Heart left ventricle (tissue), 13 donors: ENCODE measurements around the gene COL28A1.

Experiments
- POLR2A ChIP-seq, 2 donors: fragments of 450-650 bp; IDR thresholded peaks; one replicate each; pipeline ENCODE4 v1.6.1; 2017; ENCODE audit warnings: antibody characterized with exemption in 2 of 2, mild to moderate bottlenecking in 2 of 2, moderate library complexity in 2 of 2
- TF ChIP-seq, protein P1 (sequence below), 12 donors: fragments of 200-600 bp; sonication (generic) in 4 of 12; IDR thresholded peaks; one replicate each; pipeline versions ENCODE4 v1.5.0 to v1.8.0; 2018 to 2022; ENCODE audit warnings: antibody characterized with exemption in 12 of 12, mild to moderate bottlenecking in 5 of 12
- donor health status: ischemic (EF 13 %, LVEDD 7.1; RV severe dilation, severe dysfunction).
- donor health status: DM: no; HTN: yes; CAD: no.
- donor health status: DM: no; HTN: no; CAD: no.
- donor health status: ischemic (EF 25% LVEDD 6.9; RV normal size, moderate dysfunction).
- donor health status: ischemic (EF 25% LVEDD 5.7; RV mildly dilated, moderate dysfunction).
- donor health status: ischemic (EF 35%, LVEDD 5.7; RV mildly dilated, moderate dysfunction).
- donor health status: nonischemic (EF 11% LVEDD 7.7; RV severe dilation, severe dysfunction).
- donor health status: DM: yes; HTN: yes; CAD: no.
- donor health status: PGD.
- donor health status: ischemic (EF 29% LVEDD 5.4; RV normal size, mild dysfunction).
- donor health status: nonischemic (EF 23%, LVEDD 6.1; RV moderate dilation, normal function).

DNA sequence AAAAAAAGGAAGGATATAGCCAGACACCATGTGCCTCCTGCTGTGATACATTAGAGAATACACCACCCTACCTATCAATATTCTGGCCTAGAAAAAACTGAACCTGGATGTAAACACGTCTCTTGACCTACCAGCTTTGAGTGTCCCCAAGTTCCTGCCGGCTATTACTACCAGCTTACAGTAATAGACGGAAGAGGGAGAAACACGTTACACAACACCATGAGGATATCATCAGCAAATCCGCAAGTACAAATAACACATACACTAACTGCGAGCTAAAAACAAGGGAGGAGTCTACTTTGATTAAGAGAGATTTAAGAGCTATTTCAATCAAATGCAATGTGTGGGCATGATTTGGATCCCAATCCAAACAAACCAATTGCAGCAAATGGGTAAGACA is 113.0 kb downstream of the COL28A1 start:
- TF ChIP-seq, protein P1, sequence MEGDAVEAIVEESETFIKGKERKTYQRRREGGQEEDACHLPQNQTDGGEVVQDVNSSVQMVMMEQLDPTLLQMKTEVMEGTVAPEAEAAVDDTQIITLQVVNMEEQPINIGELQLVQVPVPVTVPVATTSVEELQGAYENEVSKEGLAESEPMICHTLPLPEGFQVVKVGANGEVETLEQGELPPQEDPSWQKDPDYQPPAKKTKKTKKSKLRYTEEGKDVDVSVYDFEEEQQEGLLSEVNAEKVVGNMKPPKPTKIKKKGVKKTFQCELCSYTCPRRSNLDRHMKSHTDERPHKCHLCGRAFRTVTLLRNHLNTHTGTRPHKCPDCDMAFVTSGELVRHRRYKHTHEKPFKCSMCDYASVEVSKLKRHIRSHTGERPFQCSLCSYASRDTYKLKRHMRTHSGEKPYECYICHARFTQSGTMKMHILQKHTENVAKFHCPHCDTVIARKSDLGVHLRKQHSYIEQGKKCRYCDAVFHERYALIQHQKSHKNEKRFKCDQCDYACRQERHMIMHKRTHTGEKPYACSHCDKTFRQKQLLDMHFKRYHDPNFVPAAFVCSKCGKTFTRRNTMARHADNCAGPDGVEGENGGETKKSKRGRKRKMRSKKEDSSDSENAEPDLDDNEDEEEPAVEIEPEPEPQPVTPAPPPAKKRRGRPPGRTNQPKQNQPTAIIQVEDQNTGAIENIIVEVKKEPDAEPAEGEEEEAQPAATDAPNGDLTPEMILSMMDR (IDR thresholded peaks at IDR 0.05) = no peak
- TF ChIP-seq POLR2A (IDR thresholded peaks at IDR 0.05) = no peak
